HG02610 (cell line): ENCODE measurements around the gene RGPD8.
"Not testable (repeated sequence)": the region's sequence is repeated elsewhere in the genome, so short reads cannot be mapped to it uniquely, and the experiment has no call there.

ENCODE experiments used
- ATAC-seq: cut with Tn5 transposase; IDR thresholded peaks from one replicate; pipeline ENCODE4 v1.9.1; 2021; ENCODE audit warnings: mild to moderate bottlenecking, moderate library complexity; ENCODE audit not compliant: unreplicated experiment

The RGPD8 gene

DNA sequence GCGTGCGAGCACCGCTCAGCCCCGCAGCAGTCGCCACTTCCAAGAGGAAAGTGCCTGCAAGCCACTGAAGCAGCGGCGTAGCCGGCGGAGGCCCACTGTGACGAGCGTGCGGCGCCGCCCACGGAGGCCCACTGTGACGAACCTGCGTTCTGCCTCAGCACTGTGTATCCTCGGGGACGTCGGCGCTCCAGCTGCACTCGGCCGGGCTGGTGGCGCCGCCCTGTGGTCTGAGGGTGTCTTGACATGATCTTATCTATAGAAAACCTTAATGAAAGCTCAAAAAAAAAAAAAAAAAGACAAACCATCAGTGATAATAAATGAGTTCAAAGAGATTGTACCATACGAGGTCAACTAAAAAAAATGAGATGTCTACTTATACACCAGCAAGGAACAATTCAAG is at the start of gene RGPD8:
RGPD8 (minus strand) TSS at position 166 of the 400 bp plus-strand sequence. CDS start 192 bp downstream, outside the sequence.
- peak; percentile 98 for ATAC-seq

DNA sequence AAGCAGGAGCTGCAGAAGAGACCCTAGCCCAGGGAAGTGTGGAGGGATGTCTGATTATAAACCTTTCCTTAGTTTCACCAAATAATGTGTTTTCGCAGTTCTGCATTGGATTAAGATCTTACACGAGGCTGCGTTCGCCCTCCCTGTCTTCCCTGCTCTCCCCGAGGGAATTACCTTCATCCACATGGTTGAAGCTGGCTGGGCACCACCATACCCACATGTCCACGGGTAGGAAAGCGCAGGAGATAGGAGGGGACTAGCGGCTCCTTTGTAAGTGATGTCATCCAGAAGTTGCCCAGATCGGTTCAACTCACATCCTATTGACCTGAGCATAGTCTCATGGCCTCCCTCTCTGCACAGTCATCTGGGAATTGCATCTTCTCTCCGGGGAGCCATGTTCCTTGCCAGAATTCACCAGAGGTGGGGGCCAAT is 49.6 kb upstream of the RGPD8 start:
- no peak for ATAC-seq

DNA sequence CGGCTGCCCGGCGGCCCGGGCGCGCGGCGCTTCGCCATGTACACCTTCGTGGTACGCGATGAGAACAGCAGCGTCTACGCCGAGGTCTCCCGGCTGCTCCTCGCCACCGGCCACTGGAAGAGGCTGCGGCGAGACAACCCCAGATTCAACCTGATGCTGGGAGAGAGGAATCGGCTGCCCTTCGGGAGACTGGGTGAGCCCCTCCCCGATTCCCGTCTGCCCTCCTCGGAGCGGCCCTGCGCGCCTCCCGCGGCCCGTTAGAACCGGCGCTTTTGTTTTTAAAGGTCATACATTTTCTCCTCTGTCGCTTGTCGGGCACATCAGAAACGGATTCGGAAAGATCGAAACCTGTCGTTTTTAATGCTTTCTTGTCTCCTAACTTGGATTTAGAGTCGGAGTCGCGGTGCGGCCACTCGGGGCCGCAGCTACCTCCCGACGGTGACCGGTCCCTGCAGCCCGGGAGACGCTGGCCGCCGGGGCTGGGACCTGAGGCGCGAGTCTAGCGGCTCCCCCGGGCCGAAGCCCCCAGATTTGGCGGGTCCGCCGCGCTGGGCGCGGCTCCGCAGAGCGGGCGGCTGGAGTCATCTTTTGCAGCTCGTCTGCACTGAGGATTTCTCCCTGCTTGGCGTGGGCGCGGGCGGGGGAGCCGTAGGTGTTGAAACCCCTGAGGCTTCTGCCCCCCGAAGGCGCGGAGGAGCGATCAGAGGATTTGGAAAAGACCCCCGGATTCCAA is 49.0 kb upstream of the RGPD8 start:
- ATAC-seq: peak; percentile 34

DNA sequence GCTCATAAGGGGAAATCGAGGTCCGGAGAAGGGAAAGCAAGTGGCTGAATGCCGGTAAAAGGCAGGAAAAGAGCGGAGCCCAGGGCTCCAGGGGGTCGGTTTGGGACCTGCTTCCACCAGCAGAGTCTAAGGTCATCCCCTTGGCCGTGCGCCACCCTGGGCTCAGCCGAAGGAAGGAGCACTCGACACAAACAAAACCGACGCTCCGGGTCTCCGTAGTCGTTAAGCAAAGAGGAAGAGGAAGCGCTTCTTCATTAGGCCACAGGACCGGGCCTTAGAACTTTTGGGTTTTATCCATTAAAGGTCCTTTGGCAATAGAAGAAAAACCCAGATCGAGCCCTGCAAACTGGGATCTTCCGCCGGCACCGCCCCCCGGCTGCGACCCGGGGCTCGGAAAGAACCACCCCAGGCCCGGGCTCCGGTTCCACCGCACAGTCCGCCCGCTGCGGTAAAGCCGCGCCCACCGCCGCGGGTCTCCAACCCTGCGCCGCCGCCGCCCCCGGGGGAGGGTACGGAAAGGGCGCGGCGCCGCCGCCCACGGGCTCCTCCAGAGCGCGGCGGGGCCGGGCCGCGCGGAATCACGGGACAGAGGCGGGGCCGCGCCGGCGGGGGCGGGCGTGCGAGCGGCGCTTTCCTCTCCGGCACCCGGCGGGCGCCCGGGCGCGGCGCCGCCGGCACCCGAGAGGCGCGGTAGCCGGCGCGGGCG is 48.2 kb upstream of the RGPD8 start, which contains the start of gene TTL:
TTL (plus strand) TSS at position 629 of the 706 bp plus-strand sequence. CDS start 189 bp downstream, outside the sequence.
- ATAC-seq: peak; percentile 68

DNA sequence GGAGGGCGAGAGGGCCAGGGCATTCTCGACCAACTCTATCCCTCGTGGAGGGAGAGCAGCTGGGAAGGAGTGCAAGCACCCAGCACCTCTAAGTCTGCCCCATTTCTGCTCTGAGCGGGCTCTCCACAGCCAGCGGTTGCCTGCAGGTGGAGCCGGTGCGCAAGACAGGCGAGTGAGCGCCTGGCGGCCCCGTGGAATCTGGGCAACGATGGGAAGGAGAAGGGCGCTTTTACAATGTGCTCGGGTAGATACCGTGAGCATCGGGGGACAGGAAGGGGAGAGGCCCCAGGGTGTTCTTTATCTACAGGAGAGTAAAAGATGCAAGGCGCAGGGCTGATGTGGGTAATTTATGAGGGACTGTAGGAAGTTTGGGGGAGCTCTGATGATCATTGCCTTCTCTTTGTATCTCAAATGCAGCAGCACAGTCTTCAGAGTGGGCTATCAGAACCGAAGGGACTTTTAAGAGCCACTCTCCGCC is 47.6 kb upstream of the RGPD8 start:
- peak; percentile 71 for ATAC-seq

DNA sequence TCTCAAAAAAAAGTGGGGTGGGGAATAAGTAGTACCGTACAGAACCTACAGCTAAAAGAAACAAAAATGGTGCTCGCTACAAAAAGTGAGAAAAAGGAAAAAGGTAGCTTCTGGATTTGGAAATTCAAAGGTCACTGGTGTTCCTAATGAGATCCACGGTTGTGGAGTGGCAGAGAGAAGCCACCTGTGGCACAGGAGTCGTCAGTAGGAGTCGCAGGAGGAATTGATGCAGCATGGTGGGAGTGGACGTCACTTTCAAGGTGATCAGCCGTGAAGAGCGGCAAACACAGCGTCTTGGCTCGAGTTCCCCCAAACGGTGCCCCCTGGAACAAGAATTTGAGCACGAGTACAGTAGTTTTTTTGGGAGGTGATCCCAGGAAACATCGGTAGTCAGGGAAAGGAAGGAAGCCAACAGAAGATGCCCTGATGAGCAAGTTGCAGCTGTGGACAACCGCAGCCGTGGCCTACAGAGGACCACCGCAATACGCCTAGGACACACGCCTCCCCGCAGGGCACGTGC is 47.1 kb upstream of the RGPD8 start:
- ATAC-seq: no peak

DNA sequence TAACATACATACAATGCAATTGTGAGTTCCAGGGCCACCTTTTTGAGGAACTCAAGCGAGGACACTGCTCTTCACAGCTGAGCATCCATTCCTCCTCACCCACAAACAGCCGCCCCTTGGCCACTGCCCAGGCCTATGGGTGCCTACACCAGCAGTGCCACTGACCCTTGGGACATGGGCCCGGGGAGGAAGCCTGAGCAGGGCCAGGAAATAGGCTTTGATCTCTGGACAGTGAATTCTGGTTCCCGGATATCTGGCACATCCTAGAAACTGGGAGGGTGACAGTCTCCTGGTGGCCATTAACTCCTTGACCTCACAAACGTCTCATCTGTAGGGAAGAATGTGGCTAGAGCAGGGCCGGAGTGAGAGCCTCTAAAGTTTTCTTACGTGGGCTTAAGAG is 43.0 kb upstream of the RGPD8 start:
- ATAC-seq: no peak

DNA sequence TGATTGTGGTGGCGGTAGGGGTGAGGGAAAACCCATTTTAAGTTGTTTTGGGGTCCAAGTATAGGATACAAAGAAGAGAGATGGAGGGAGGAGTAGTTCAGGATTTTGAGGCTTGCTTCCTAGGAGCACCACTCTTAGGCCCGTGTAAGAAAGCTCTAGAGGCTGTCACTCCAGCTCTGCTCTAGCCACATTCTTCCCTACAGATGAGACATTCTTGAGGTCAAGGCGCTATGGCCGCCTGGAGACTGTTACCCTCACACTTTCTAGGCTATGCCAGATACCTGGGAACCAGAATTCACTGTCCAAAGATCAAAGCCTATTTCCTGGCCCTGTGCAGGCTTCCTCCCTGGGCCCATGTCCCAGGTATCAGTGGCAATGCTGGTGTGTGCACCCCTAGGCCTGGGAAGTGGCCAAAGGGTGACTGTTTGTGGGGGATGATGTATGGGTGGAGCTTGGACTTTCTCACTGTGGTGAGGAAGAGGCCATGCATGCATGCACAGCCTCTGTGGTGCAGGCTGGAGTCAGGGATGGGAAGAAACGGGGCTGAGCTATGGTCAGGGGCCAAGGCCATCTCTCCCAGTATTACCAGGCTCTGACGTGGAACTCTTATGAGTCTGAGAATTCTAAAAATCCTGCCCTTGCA is 41.5 kb upstream of the RGPD8 start:
- ATAC-seq: no peak

DNA sequence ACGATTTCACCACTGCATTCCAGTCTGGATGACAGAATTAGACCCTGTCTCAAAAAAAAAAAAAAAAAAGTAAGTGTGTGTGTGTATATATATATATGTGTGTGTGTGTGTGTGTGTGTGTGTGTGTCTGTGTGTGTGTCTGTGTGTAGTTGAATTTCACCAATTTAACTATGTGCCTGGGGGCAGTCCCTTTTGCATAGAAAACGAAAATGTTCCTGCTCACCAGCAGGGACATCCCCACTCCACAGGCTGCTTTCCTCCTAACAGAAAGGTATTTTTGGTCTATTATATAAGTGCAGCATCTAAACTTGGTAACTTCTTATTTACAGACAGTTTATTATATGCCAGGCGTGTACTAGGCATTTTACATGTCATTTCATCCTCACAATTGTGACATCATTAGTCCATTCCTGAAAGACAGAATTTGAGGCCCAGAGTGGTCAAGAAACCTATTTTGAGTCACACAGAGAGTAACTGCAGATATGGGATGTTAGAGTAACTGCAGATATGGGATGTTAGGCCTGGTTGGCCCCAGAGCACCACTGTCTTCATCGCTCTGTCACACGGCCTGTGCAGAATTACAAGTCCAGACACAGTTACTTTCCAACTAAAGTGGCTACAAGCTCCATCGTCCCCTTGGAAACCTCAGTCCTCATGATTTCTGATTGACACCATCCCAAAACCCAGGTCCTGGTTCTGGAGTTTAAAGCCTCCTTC is 39.3 kb upstream of the RGPD8 start:
- ATAC-seq: peak; percentile 38

DNA sequence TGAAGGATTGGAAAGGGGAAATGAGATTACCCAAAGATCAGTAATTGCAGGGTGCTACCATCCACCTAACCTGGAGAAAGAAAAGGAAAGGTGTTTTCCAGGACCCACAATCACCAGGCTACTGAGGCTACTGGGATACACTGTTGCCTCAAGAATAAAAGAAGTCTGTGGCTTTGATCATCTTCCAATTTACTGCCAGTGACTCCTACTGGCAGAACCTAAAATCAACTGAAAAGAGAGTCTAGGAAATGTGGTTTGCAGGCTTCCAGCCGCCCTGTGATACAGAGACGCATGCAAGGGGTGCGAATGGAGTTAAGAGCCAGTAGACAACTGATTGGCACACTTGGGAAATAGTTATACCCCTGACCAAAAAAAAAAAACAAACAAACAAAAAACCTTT is 31.9 kb upstream of the RGPD8 start:
- ATAC-seq: no peak

DNA sequence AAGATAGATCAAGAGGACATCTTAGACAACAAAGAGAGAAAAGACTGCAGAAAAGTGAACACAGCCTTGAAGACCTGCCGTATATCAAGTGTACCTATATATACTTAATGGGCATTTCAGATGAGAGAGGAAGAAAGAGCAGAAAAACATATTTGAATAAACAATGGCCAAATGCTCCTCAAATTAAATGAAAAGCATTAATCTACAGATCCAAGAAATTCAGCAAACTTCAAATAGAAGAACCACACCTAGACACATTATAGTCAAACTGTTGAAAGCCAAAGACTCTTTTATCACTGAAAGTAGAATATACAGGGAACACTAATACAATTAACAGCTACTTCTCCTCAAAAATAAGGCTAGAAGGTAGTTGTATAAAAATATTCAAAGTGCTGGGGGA is 29.8 kb upstream of the RGPD8 start:
- ATAC-seq: no peak

DNA sequence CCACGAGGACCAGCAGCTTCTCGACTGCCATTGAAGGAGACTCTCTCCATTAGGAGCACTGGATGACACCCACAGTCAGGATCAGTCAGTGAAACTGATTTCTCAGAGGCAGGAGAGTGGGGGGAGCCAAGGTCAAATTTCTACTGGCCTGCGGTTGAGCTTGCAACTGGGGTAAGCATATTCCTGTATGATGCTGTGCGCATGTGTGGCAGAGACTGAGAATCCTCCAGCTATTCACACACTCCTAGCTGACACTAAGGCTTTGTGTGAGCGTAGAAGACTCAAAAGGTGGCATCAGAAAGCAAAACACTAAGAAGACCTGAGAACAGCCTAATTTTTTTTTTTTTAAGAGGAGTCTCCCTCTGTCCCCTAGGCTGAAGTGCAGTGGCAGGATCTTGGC is 28.7 kb upstream of the RGPD8 start:
- ATAC-seq: no peak

DNA sequence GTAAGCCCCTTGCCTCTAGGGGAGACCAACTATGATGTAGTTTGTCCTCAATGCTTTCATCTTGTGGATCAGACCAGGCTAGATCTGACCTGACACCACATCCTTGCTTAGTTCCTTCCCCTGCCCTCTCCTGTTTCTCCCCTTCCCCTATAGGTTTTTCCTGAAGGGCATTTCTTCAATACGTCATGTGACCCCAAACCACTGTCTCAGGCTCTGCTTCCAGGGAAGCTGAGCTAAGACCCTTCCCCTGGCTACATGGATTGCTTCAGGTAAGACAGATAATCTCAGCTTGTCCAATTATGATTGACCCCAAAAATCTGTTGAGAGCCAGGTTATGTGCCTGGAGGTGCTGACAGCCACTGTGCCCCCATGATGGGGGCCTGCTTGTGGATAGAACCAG is 25.9 kb upstream of the RGPD8 start:
- ATAC-seq: no peak

DNA sequence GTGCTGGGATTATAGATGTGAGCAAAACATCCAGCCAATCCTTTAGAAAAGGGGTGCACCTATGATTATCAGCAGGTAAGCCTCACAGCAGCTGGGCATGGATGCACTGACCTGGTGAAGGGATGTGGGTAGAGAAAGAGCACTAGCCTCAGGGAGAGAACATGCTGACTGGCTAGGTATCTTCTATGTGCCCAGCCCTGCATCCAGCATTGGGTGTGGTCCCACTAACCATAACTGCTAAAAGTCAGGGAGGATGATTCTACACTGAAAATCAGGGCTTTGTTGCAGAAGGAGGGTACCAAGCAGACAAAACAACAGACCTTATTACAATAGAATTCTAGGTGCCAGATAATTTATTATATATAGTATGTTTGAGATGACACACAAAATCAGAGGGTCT is 21.1 kb upstream of the RGPD8 start:
- no peak for ATAC-seq

DNA sequence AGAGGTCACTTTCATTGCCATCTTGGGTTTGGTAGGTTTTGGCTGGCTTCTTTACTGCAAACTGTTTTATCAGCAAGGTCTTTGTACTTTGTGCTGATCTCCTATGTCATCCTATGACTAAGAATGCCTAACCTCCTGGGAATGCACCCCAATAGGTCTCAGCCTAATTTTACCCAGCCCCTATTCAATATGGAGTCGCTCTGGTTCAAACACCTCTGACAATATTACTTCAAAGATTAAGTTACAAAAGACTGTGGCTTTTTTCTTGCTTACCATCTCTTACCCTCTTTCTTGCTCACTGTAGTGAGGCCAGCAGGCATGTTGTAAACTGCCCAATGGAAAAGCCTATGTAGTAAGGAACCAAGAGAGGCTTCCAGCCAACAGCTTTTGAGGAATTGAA is 17.9 kb upstream of the RGPD8 start:
- ATAC-seq: no peak

DNA sequence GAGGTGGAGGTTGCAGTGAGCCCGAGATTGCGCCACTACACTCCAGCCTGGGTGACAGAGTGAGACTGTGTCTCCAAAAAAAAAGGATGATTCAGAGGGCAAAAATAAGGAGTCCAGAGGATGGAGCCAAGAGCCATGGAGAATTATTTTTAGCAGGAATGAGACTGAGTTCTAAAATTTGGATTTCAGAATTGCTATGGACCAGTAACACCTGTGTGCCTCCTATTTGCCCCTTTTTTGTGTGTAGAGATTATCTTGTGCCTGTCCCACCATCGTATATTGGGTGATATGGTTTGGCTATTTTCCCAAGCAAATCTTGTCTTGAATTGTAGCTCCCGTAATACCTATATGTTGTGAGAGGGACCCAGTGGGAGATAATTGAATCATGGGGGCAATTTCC is 16.4 kb upstream of the RGPD8 start:
- ATAC-seq: no peak

DNA sequence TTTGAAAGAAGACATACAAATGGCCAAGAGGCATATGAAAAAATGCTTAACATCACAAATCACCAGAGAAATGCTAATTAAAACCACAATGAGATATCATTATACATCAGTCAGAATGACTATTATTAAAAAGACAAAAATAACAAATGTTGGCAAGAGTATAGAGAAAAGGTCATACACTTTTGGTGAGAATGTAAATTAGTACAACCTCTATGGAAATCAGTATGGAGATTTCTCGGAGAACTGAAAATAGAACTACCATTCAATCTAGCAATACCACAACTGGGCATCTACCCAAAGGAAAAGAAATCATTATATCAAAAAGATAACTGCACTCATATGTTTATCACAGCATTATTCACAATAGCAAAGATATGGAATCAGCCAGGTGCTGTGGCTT is 10.8 kb upstream of the RGPD8 start:
- ATAC-seq: not testable (repeated sequence)

DNA sequence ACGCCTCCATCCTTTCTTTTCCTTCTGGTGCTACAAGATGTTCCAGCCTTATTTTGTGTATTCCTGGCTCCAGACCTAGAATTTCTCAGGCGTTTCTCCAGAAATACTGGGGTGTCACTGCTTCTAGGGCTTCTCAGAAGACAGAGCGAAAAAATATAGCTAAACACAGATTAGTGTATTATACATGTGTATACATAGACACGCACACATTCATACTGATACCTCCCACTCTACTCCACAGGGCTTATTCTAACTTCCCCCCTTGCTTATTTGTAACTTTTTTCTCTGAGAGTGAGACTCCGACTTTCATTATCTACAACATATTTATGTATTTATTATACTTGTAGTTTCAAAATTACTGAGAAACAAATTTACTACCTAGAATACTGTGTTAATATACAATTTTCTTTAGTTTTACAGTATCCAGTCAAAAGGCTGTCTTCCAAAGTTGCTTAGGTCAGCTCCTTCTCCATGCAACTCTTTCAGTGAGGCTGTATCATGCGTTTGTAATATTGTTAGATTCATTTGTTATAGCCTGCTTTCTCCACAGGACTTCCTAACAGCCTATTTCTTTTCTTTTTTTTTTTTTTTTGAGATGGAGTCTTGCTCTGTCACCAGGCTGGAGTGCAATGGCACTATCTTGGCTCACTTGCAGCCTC is 5.3 kb upstream of the RGPD8 start:
- not testable (repeated sequence) for ATAC-seq

DNA sequence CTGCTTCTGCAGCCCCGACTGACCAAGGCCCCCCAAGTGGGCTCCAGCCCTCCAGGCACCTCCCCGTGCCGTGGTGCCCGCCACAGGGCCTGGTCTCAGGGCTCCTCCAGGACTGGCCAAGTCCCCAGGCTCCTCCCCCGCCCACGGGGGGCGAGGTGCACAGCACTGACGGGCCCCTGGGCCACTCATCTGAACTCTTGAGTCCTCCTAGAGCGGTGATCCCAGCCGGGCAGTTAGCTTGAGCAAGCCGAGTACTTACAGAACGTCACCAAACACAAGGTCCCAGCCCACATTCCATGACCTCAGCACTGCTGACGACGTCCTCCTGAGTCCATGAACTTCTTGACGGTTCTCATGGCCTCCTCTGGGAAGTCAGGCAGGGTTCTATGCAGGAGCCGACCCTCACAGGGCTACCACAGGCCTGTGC is 4.0 kb upstream of the RGPD8 start:
- not testable (repeated sequence) for ATAC-seq

DNA sequence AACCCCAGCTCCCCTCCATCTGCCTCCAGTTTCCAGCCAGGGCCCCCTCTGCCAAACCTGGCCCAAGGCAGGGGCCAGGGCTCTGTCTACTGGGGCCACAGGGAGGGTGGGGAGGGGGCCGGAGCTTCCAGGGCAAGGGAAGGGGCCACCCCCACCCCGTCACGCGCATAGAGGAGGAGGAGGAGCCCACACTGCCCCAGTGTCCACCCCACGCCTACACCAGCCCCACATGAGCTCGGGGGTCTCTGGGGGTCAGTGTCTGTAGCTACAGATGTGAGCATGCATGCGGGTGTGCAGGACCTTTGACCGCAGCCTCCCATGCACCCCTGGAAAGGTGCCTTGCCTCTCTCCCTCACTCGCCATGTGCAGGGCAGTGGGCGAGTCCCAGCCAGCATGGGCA is 3.5 kb upstream of the RGPD8 start:
- not testable (repeated sequence) for ATAC-seq
